Ovary (tissue), 3 donors: ENCODE results near the gene CACNA1C.

Experiments
- EP300 ChIP-seq: sonication (generic); formaldehyde crosslinking; IDR thresholded peaks from one replicate; pipeline ENCODE4 v1.6.1; 2017; ENCODE audit warnings: antibody characterized with exemption
- POLR2A ChIP-seq: fragments of 450-650 bp; IDR thresholded peaks from one replicate; pipeline ENCODE4 v1.6.1; 2017; ENCODE audit warnings: antibody characterized with exemption, mild to moderate bottlenecking, moderate library complexity
- TF ChIP-seq, protein P1 (sequence below), 3 donors: fragments of 450-650 bp in 2 of 3; fragments of 200-600 bp in 1 of 3; IDR thresholded peaks; one replicate each; pipeline versions ENCODE4 v1.5.1 to v1.8.0; 2016 to 2022; ENCODE audit warnings: antibody characterized with exemption in 3 of 3, mild to moderate bottlenecking in 1 of 3
- donor health status: DM: no; HTN: no; CAD: no.

DNA sequence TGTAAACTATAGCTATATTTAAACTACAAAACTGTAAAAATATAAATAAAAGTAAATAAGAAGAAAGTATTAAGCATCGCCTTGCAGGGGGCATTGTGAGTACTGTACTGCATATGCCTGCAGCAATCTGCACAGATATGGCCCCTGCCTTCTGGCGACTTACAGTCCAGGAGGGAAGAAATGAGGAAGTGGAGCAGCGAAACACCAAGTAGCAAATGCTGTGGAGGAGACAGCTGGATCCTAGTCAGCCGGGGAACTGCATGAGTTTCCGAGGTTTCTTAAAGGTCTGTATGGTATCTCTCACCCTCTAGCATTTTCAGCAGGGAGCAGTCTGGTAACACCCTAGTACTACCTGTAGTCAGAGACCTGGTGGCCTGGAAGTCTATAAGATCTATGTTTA is 256.9 kb downstream of the CACNA1C start:
- TF ChIP-seq EP300 (no peak), POLR2A (no peak)
- TF ChIP-seq, protein P1, sequence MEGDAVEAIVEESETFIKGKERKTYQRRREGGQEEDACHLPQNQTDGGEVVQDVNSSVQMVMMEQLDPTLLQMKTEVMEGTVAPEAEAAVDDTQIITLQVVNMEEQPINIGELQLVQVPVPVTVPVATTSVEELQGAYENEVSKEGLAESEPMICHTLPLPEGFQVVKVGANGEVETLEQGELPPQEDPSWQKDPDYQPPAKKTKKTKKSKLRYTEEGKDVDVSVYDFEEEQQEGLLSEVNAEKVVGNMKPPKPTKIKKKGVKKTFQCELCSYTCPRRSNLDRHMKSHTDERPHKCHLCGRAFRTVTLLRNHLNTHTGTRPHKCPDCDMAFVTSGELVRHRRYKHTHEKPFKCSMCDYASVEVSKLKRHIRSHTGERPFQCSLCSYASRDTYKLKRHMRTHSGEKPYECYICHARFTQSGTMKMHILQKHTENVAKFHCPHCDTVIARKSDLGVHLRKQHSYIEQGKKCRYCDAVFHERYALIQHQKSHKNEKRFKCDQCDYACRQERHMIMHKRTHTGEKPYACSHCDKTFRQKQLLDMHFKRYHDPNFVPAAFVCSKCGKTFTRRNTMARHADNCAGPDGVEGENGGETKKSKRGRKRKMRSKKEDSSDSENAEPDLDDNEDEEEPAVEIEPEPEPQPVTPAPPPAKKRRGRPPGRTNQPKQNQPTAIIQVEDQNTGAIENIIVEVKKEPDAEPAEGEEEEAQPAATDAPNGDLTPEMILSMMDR (IDR thresholded peaks at IDR 0.05), result no peak
